Measurements from ENCODE around the gene LACRT.

The LACRT gene

DNA sequence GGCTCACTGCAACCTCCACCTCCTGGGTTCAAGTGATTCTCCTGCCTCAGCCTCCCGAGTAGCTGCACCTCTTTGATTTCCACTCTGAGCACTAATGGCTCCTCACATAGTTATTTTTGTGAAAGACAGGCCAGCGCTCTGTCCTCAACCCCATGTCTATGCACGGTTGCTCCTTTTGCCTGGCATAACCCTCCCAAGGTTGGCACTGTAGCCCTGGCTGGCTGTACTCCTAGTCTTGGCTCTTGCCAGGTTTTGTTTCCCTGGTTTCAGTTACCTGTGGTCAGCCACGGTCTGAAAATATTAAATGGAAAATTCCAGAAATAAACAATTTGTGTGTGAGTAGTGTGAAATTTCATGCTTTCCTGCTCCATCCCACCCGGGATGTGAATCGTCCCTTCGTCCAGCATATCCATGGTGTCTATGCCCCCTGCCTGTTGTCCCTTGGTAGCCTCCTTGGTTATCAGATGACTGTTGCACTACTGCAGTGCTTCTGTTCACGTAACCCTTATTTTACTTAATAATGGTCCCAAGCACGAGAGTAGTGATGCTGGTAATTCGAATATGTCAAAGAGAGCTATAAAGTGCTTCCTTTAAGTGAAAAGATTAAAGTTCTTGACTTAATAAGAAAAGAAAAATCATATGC lies 25.7 kb upstream of the LACRT start:
- H3F3A ChIP-seq (ENCODE audit: low read depth) = no peaks in the 10 kb centered on the region
- no peaks in the 10 kb centered on the region for H3K27me3 ChIP-seq (ENCODE audit: insufficient read depth, low read length, poor library complexity, severe bottlenecking)
- TF ChIP-seq EZH2phosphoT487 (IDR thresholded peaks at IDR 0.05; ENCODE audit: borderline replicate concordance) = no peak
- TF ChIP-seq CTCF (conservative IDR thresholded peaks at IDR 0.05; ENCODE audit: low read length) = no peak
- no peak overlapping the region for H3K9ac ChIP-seq (ENCODE audit: low read depth, low read length, poor library complexity, severe bottlenecking)
- no peaks in the 10 kb centered on the region for H4K20me1 ChIP-seq (ENCODE audit: insufficient read depth, low read length, poor library complexity, severe bottlenecking)
- H3K79me2 ChIP-seq (ENCODE audit: insufficient read depth, low read length) = no peaks in the 10 kb centered on the region
- no peaks in the 10 kb centered on the region for H3K9me3 ChIP-seq (ENCODE audit: insufficient read depth, low read depth, low read length)
- H2AFZ ChIP-seq (ENCODE audit: low read length) = no peak overlapping the region
- H3K36me3 ChIP-seq (ENCODE audit: insufficient read depth, low read length) = no peaks in the 10 kb centered on the region
- H3K4me1 ChIP-seq (ENCODE audit: insufficient read depth, low read length, poor library complexity, severe bottlenecking) = peaks cover 23% of the 10 kb centered on the region
- H3K9me2 ChIP-seq (replicated peaks; ENCODE audit: low read depth, low read length) = no peaks in the 10 kb centered on the region
- no peak overlapping the region for H3K4me3 ChIP-seq (ENCODE audit: low read length, poor library complexity, severe bottlenecking)
- no peak overlapping the region for H3K4me2 ChIP-seq (ENCODE audit: low read depth, low read length, poor library complexity, severe bottlenecking)

DNA sequence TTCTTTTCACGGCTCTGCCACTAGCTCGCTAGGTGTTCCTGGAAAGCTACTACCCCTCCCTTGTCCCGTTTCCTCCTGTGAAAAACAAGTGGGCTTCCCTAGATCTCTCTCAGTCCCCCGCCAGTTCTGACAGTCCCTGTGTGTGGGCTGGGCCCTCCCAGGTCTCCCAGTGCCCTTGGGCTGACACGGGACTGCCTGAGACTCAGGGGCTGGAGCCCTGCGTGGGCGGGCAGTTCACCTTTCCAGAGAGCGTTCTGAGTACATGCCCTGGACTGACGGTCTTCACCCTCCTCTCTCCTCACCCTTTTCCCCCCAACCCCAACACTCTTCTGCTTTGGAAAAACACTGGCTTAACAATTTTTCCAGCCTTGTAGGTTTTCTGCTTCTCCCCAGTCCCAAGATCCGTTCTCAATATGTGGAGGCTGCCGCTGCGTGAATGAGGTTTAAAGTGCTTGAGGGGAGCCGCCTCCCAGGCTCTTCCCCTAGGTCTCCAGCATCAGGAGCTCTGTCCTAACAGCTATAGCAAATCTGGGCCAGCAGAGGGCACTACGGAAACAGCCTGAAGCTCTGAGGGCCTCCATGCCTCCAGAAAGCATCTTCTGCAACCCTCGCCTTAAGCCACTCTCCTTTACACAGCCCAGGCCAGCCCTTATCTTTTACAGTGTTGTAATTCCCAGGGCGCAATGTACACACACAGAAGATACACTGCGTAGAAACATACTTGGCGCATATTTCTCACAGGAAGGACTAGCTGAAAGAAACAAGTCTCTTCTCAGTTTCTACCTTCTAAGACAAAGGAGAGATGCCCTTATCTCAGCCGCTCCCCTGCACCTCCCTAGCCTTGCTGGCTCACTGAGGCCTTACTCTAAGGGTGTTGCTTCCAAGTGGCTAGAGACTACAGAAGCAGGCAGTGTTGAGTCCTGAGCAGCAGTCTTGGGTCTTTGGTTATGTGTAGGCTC lies 23.9 kb upstream of the LACRT start:
- TF ChIP-seq EZH2phosphoT487 (IDR thresholded peaks at IDR 0.05; ENCODE audit: borderline replicate concordance) = no peak
- peak; percentile 86 for TF ChIP-seq CTCF (conservative IDR thresholded peaks at IDR 0.05; ENCODE audit: low read length)
- no peak overlapping the region for H3K4me3 ChIP-seq (ENCODE audit: low read length, poor library complexity, severe bottlenecking)
- no peak overlapping the region for H3K9ac ChIP-seq (ENCODE audit: low read depth, low read length, poor library complexity, severe bottlenecking)
- H3K79me2 ChIP-seq (ENCODE audit: insufficient read depth, low read length) = no peaks in the 10 kb centered on the region
- H3K4me1 ChIP-seq (ENCODE audit: insufficient read depth, low read length, poor library complexity, severe bottlenecking) = peaks cover 19% of the 10 kb centered on the region
- H3K27me3 ChIP-seq (ENCODE audit: insufficient read depth, low read length, poor library complexity, severe bottlenecking) = no peaks in the 10 kb centered on the region
- H3K9me3 ChIP-seq (ENCODE audit: insufficient read depth, low read depth, low read length) = no peaks in the 10 kb centered on the region
- H3K36me3 ChIP-seq (ENCODE audit: insufficient read depth, low read length) = no peaks in the 10 kb centered on the region
- no peaks in the 10 kb centered on the region for H3K9me2 ChIP-seq (replicated peaks; ENCODE audit: low read depth, low read length)
- H4K20me1 ChIP-seq (ENCODE audit: insufficient read depth, low read length, poor library complexity, severe bottlenecking) = no peaks in the 10 kb centered on the region
- H2AFZ ChIP-seq (ENCODE audit: low read length) = no peak overlapping the region
- no peak overlapping the region for H3K4me2 ChIP-seq (ENCODE audit: low read depth, low read length, poor library complexity, severe bottlenecking)
- H3F3A ChIP-seq (ENCODE audit: low read depth) = no peaks in the 10 kb centered on the region

- Histone ChIP-seq H3K36me3 (ENCODE audit: insufficient read depth, low read length) (no peaks in the 10 kb centered on the region), H2AFZ (ENCODE audit: low read length) (no peak overlapping the region), H3K4me3 (ENCODE audit: low read length, poor library complexity, severe bottlenecking) (no peak overlapping the region), H3K4me2 (ENCODE audit: low read depth, low read length, poor library complexity, severe bottlenecking) (no peak overlapping the region), H3K9me2 (replicated peaks; ENCODE audit: low read depth, low read length) (no peaks in the 10 kb centered on the region), H3K79me2 (ENCODE audit: insufficient read depth, low read length) (no peaks in the 10 kb centered on the region), H3K27me3 (ENCODE audit: insufficient read depth, low read length, poor library complexity, severe bottlenecking) (peaks cover under 1% of the 10 kb centered on the region), H4K20me1 (ENCODE audit: insufficient read depth, low read length, poor library complexity, severe bottlenecking) (no peaks in the 10 kb centered on the region), H3K4me1 (ENCODE audit: insufficient read depth, low read length, poor library complexity, severe bottlenecking) (peaks cover 8% of the 10 kb centered on the region), H3K9ac (ENCODE audit: low read depth, low read length, poor library complexity, severe bottlenecking) (no peak overlapping the region), H3K9me3 (ENCODE audit: insufficient read depth, low read depth, low read length) (no peaks in the 10 kb centered on the region), H3F3A (ENCODE audit: low read depth) (no peaks in the 10 kb centered on the region)
- TF ChIP-seq CTCF (conservative IDR thresholded peaks at IDR 0.05; ENCODE audit: low read length) (no peak), EZH2phosphoT487 (IDR thresholded peaks at IDR 0.05; ENCODE audit: borderline replicate concordance) (no peak)
These were observed 22.5 kb upstream of the LACRT start for GRCh38 chr12:54657105-54657607.
